GM12872 (cell line): ENCODE data around the gene CCT8.

Experiments used
- TF ChIP-seq, protein P1 (sequence below): IDR thresholded peaks from 3 replicates; pipeline ENCODE4 v1.5.1; 2011; ENCODE audit warnings: low read depth, mild to moderate bottlenecking, low read length, moderate library complexity; ENCODE audit not compliant: insufficient read depth

Gene CCT8

DNA sequence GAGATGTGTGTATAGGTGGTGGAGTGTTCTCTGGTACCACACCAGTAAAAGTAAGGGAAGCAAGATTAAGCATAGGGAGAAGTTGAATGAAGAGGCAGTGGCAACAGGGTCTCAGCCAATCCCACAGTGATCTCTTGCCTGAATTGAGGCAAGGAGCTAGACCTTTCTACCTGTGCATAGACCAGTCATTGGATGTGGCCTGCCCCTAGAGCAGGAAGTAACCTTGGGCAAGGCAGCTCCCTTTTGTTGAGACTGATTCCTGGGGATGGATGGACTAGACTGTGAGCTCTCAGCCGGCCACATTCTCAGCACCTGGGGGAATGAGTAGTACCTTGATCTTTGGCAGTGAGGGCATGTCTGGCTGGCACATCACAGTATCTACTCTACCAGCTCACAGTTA is 42.5 kb downstream of the CCT8 start:
- TF ChIP-seq, protein P1, sequence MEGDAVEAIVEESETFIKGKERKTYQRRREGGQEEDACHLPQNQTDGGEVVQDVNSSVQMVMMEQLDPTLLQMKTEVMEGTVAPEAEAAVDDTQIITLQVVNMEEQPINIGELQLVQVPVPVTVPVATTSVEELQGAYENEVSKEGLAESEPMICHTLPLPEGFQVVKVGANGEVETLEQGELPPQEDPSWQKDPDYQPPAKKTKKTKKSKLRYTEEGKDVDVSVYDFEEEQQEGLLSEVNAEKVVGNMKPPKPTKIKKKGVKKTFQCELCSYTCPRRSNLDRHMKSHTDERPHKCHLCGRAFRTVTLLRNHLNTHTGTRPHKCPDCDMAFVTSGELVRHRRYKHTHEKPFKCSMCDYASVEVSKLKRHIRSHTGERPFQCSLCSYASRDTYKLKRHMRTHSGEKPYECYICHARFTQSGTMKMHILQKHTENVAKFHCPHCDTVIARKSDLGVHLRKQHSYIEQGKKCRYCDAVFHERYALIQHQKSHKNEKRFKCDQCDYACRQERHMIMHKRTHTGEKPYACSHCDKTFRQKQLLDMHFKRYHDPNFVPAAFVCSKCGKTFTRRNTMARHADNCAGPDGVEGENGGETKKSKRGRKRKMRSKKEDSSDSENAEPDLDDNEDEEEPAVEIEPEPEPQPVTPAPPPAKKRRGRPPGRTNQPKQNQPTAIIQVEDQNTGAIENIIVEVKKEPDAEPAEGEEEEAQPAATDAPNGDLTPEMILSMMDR = no peak

DNA sequence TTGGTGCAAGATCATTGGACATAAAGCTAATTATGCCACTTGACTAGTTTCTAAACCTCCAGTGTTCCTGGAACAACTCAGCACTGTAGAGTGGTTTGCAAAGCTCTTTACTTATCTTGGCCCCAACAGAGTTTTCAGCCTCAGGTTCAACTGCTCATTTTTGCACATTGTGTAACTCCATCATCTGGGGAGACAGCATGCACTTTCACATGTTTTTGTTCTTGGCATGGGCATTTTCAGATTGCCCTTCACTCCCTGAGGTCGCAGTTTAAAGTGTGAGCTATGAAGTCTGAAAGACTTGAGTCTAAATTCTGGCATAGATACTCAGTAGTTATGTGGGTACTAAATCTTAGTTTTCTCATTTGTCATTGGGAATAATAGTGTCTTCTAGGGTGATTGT is 43.9 kb downstream of the CCT8 start:
- TF ChIP-seq, protein P1 = no peak

DNA sequence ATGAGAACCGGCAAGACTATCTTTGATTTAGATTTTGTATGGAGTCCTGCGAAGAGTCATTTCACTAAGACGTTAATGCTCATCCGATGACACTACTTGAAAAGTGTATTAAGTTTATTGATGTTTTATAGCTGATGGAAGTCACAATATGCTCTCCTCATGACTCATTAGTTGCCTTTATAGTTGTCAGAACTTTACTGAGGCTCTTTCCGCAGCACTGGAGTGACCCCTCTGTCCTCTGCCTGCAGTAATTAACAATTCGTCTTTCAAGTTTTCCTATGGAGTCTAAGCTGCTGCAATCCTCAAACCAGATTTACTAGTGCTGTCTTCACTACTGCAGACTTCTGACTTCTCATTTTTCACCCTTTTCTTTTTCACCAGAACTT is 48.1 kb downstream of the CCT8 start:
- TF ChIP-seq, protein P1 = no peak

DNA sequence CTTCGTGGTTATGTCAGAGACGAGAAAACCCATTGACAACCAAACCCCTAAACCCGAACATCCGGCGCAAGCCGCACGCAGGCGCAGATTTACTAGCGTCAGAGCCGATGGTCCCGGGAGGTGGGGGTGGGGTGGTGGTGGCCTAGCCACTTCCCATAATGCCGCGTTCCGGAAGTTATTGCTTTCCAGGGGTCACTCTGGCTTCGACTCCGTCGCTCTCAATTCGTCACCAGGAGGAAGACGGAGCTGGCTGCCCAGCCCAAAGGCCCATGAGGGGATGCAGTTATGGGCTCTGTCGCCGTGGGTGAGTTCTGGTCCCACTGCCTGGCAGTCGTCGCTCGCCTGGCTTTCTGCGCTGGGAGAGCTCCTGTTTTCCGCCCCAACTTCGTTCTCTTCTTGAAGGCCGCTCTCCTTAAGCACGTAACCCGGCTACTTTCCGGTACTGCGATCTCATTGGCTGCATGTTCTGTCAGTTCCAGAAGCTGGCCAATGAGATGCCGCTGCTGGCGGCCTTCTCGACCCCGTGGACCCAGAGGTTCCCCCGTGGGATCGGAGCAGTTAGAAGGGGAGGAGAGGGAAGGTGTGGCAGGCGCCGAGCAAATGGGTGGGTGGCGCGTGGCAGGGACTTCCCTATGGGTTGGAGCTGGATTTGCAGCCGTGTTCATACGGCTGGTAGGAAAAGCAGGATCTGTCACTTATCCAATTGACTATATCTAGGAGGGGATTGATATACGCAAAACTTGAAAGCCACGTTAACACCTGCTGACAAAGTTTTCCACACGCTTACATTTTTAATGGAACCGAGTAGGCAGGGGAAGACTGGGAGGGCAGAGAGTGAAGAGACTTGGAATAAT is 48.7 kb downstream of the CCT8 start, which contains the start of gene USP16:
TSS of gene USP16 (plus strand) at position 195 of the 854 bp plus-strand sequence. CDS start 3,246 bp downstream, outside the sequence.
- TF ChIP-seq, protein P1 = no peak

DNA sequence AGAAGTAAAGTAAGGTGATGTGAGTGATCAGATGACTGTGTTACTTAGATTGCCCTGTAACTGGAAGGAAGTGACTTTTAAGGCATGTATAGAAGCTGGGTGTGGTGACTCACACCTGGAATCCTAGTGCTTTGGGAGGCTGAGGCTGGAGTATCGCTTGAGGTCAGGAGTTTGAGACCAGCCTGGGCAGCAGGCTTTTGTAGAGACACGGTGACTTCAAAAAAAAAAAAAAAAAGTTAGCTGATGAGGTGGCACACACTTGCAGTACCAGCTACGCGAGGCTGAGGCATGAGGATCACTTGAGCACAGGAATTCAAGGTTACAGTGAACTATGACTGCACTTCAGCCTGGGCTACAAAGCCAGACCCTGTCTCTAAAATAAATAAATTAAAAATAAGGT is 51.3 kb downstream of the CCT8 start:
- TF ChIP-seq, protein P1 = no peak

DNA sequence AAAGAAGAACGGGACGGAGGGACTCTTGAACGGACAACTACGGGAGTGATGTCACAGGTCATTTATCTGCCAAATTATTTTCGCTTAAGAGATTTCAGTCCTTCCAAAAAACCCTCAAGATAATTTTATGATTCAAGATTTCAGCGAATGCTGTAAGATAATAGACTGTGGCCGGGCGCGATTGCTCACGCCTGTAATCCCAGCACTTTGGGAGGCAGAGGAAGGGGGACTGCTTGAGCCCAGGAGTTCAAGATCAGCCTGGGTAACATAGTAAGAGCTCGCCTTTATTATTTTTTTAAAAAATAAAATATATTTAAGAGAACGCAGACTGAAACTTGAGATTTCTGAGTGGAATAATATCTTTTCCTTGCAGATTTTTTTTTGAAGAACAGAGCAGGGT is 54.9 kb downstream of the CCT8 start:
- TF ChIP-seq, protein P1 = no peak

DNA sequence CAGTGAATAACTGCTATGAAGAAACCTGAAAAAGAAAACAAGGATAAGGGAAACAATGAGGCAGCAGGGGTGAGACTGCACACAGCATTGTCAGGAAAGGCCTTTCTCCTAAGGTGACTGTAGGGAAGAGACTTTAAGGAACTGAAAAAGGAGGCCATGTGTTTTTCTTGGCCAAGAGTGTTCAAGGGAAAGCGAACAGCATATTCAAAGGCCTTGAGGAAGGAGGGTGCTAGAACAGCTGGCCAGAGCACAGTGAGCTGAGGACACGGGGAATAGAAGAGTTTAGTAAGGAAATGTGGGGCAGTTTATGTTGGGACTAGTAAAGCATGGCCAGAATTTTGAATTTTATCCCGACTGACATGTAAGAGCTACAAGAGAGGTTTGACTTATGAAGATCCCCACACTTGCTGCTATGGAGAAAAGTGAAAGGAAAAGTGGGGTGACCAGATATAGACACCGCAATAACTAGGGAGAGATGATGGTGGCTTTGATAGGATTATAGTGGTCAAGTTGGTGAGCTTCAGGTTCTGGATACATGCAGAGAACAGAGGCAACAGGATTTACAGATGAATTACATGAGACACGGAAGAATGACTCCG is 55.7 kb downstream of the CCT8 start:
- TF ChIP-seq, protein P1 = no peak
